HG03066 (cell line): ENCODE data around the gene SYT1.

ENCODE experiments used
- ATAC-seq: cut with Tn5 transposase; IDR thresholded peaks from one replicate; pipeline ENCODE4 v1.9.1; 2021; ENCODE audit warnings: low read depth; ENCODE audit not compliant: unreplicated experiment

SYT1 gene

GRCh38 chr12:79375050-79375449, 510.5 kb downstream of the SYT1 start:
- no peak for ATAC-seq

- ATAC-seq, result no peak
Observed at GRCh38 chr12:79378496-79378895, 513.9 kb downstream of the SYT1 start.

GRCh38 chr12:79380402-79380801, 515.8 kb downstream of the SYT1 start:
- ATAC-seq, result no peak

- ATAC-seq, result no peak
Observed at GRCh38 chr12:79381248-79382208, 517.0 kb downstream of the SYT1 start.

- ATAC-seq, result no peak
Observed at GRCh38 chr12:79384551-79384950, 520.0 kb downstream of the SYT1 start.

- ATAC-seq, result no peak
Observed at GRCh38 chr12:79388011-79388410, 523.4 kb downstream of the SYT1 start.

GRCh38 chr12:79393842-79394241, 529.3 kb downstream of the SYT1 start:
- ATAC-seq, result no peak

GRCh38 chr12:79397609-79398008, 533.0 kb downstream of the SYT1 start:
- ATAC-seq, result no peak

- no peak for ATAC-seq
Observed at GRCh38 chr12:79400481-79400880, 535.9 kb downstream of the SYT1 start.

- ATAC-seq, result no peak
Observed at GRCh38 chr12:79402606-79403005, 538.0 kb downstream of the SYT1 start.

- no peak for ATAC-seq
Observed at GRCh38 chr12:79406993-79407392, 542.4 kb downstream of the SYT1 start.

- ATAC-seq, result peak; percentile 77
Observed at GRCh38 chr12:79407671-79408622, 543.4 kb downstream of the SYT1 start.

GRCh38 chr12:79408689-79409088, 544.1 kb downstream of the SYT1 start:
- ATAC-seq, result no peak

GRCh38 chr12:79409562-79409961, 545.0 kb downstream of the SYT1 start:
- no peak for ATAC-seq

- ATAC-seq, result no peak
Observed at GRCh38 chr12:79411791-79412190, 547.2 kb downstream of the SYT1 start.

- no peak for ATAC-seq
Observed at GRCh38 chr12:79413796-79414195, 549.2 kb downstream of the SYT1 start.

- ATAC-seq, result no peak
Observed at GRCh38 chr12:79414252-79414651, 549.7 kb downstream of the SYT1 start.

GRCh38 chr12:79415321-79415720, 550.7 kb downstream of the SYT1 start:
- no peak for ATAC-seq

- no peak for ATAC-seq
Observed at GRCh38 chr12:79415746-79416435, 551.3 kb downstream of the SYT1 start.

GRCh38 chr12:79420146-79420618, 555.6 kb downstream of the SYT1 start:
- ATAC-seq, result no peak
